Panc1 (cell line): ENCODE data around the gene CA9. TPM values are rescaled to one million over a fixed set of nuclear protein-coding genes. Genes with fewer than 3 reads are reported as not detected.

Experiments used
- ATAC-seq: fragments of 200-7000 bp; cut with Tn5 transposase; 2 replicates; pipeline ENCODE4 v1.9.1; 2020; ENCODE audit warnings: mild to moderate bottlenecking, moderate library complexity
- BruUV-seq: library from RNA; stranded (reverse); fragments of 400-500 nt; replicated peaks from 2 replicates; lab custom pipeline; 2021; lab: Mats Ljungman, UMichigan
- CTCF ChIA-PET: fragments of 300-600 bp; sonication (Branson Sonifier 250); formaldehyde crosslinking; loops from one replicate; lab custom pipeline; 2022; ENCODE audit warnings: antibody characterized with exemption; lab: Charles Lee
- POLR2A ChIA-PET: fragments of 300-600 bp; sonication (Branson Sonifier 250); formaldehyde crosslinking; loops from one replicate; lab custom pipeline; 2022; ENCODE audit warnings: antibody characterized with exemption; lab: Charles Lee
- DNase-seq: peaks from one replicate; pipeline ENCODE4 v3.0.0-alpha.2; 2010; ENCODE audit warnings: low read depth, low spot score
- H3K27ac ChIP-seq: 2 replicates; pipeline ENCODE4 v1.5.1; 2011; ENCODE audit warnings: mild to moderate bottlenecking, low read length, inconsistent platforms
- H3K27me3 ChIP-seq: fragments of 200-500 bp; sonication (Bioruptor generic); 2 replicates; pipeline ENCODE4 v1.6.0; 2014; ENCODE audit warnings: low read length, inconsistent platforms; ENCODE audit not compliant: control insufficient read depth, insufficient read depth
- H3K36me3 ChIP-seq: fragments of 200-500 bp; sonication (Bioruptor generic); 2 replicates; pipeline ENCODE4 v1.5.1; 2014; ENCODE audit warnings: inconsistent platforms, mild to moderate bottlenecking, low read length, moderate library complexity; ENCODE audit not compliant: control insufficient read depth, insufficient read depth
- H3K4me1 ChIP-seq: 2 replicates; pipeline ENCODE4 v1.5.1; 2011; ENCODE audit warnings: inconsistent platforms, mild to moderate bottlenecking, low read length, moderate library complexity; ENCODE audit not compliant: control insufficient read depth, insufficient read depth
- H3K4me3 ChIP-seq, 2 experiments: 2 replicates each; pipeline ENCODE4 v1.5.1; 2011 to 2012; ENCODE audit warnings: low read depth in 2 of 2, low read length in 2 of 2, mild to moderate bottlenecking in 2 of 2, inconsistent platforms in 1 of 2, moderate library complexity in 1 of 2
- H3K9me3 ChIP-seq: fragments of 200-500 bp; sonication (Bioruptor generic); 2 replicates; pipeline ENCODE4 v1.5.1; 2014; ENCODE audit warnings: low read depth, mild to moderate bottlenecking, inconsistent platforms, low read length, moderate library complexity; ENCODE audit not compliant: control insufficient read depth, insufficient read depth
- POLR2AphosphoS5 ChIP-seq: IDR thresholded peaks from 2 replicates; pipeline ENCODE4 v1.6.1; 2012; ENCODE audit warnings: mild to moderate bottlenecking, low read depth, low read length, moderate library complexity
- SIN3A ChIP-seq: IDR thresholded peaks from 2 replicates; pipeline ENCODE4 v1.6.1; 2012; ENCODE audit warnings: low read depth, mild to moderate bottlenecking, low read length, moderate library complexity, borderline replicate concordance; ENCODE audit not compliant: insufficient read depth
- TCF7L2 ChIP-seq: IDR thresholded peaks from 2 replicates; pipeline ENCODE4 v1.6.1; 2011; ENCODE audit warnings: mild to moderate bottlenecking, low read depth, low read length, inconsistent platforms
- in situ Hi-C: cut with HindIII; loops from 2 replicates; pipeline ENCODE4 v1.10.0; 2016; ENCODE audit warnings: low sequenced_read_pairs, low pct_unique_long_range_greater_than_20kb
- intact Hi-C: fragments of 100-400 bp; cut with micrococcal nuclease; formaldehyde crosslinking; loops from one replicate; pipeline ENCODE4 v1.10.0; 2022; ENCODE audit not compliant: unreplicated experiment
- total RNA-seq: library from RNA; stranded (reverse); gene quantifications from one replicate; pipeline ENCODE4 v1.2.1, GENCODE V29; 2021; ENCODE audit not compliant: unreplicated experiment
- TF ChIP-seq, protein P1 (sequence below): fragments of 450-650 bp; IDR thresholded peaks from 2 replicates; pipeline ENCODE4 v1.5.1; 2017; ENCODE audit warnings: mild to moderate bottlenecking
- TF ChIP-seq, protein P2 (sequence below), 2 experiments: IDR thresholded peaks; 2 replicates each; pipeline ENCODE4 v1.6.1; 2011 to 2012; ENCODE audit warnings: low read depth in 2 of 2, control low read depth in 1 of 2, low read length in 1 of 2, mild to moderate bottlenecking in 1 of 2, moderate library complexity in 1 of 2; ENCODE audit not compliant: insufficient read depth in 1 of 2

CA9 gene
- total RNA-seq, 1 experiment from 2014 or later: 0.31 TPM

- H3K9me3 ChIP-seq: no peaks in the 10 kb centered on the region
- intact Hi-C loops: no loop called here
- in situ Hi-C loops: no loop called here
- no peaks in the 10 kb centered on the region for H3K27me3 ChIP-seq
- H3K4me1 ChIP-seq: no peaks in the 10 kb centered on the region
- BruUV-seq: no TSS peak
- H3K4me3 ChIP-seq: no peak overlapping the region
- peaks cover 26% of the 10 kb centered on the region for H3K36me3 ChIP-seq
- TF ChIP-seq POLR2AphosphoS5 (no peak), SIN3A (no peak), TCF7L2 (no peak)
- TF ChIP-seq, protein P1, sequence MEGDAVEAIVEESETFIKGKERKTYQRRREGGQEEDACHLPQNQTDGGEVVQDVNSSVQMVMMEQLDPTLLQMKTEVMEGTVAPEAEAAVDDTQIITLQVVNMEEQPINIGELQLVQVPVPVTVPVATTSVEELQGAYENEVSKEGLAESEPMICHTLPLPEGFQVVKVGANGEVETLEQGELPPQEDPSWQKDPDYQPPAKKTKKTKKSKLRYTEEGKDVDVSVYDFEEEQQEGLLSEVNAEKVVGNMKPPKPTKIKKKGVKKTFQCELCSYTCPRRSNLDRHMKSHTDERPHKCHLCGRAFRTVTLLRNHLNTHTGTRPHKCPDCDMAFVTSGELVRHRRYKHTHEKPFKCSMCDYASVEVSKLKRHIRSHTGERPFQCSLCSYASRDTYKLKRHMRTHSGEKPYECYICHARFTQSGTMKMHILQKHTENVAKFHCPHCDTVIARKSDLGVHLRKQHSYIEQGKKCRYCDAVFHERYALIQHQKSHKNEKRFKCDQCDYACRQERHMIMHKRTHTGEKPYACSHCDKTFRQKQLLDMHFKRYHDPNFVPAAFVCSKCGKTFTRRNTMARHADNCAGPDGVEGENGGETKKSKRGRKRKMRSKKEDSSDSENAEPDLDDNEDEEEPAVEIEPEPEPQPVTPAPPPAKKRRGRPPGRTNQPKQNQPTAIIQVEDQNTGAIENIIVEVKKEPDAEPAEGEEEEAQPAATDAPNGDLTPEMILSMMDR: no peak
- TF ChIP-seq, protein P2, sequence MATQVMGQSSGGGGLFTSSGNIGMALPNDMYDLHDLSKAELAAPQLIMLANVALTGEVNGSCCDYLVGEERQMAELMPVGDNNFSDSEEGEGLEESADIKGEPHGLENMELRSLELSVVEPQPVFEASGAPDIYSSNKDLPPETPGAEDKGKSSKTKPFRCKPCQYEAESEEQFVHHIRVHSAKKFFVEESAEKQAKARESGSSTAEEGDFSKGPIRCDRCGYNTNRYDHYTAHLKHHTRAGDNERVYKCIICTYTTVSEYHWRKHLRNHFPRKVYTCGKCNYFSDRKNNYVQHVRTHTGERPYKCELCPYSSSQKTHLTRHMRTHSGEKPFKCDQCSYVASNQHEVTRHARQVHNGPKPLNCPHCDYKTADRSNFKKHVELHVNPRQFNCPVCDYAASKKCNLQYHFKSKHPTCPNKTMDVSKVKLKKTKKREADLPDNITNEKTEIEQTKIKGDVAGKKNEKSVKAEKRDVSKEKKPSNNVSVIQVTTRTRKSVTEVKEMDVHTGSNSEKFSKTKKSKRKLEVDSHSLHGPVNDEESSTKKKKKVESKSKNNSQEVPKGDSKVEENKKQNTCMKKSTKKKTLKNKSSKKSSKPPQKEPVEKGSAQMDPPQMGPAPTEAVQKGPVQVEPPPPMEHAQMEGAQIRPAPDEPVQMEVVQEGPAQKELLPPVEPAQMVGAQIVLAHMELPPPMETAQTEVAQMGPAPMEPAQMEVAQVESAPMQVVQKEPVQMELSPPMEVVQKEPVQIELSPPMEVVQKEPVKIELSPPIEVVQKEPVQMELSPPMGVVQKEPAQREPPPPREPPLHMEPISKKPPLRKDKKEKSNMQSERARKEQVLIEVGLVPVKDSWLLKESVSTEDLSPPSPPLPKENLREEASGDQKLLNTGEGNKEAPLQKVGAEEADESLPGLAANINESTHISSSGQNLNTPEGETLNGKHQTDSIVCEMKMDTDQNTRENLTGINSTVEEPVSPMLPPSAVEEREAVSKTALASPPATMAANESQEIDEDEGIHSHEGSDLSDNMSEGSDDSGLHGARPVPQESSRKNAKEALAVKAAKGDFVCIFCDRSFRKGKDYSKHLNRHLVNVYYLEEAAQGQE (IDR thresholded peaks at IDR 0.05; ENCODE audit: insufficient read depth in 1 of 2, low read depth in 2 of 2, low read length in 1 of 2): no peak
- H3K27ac ChIP-seq: no peak overlapping the region
- ATAC-seq: no peak
- ChIA-PET CTCF (no interaction called here), POLR2A (no interaction called here)
- no peak for DNase-seq
Observed at GRCh38 chr9:35700942-35701341, 27.2 kb downstream of the CA9 start.

DNA sequence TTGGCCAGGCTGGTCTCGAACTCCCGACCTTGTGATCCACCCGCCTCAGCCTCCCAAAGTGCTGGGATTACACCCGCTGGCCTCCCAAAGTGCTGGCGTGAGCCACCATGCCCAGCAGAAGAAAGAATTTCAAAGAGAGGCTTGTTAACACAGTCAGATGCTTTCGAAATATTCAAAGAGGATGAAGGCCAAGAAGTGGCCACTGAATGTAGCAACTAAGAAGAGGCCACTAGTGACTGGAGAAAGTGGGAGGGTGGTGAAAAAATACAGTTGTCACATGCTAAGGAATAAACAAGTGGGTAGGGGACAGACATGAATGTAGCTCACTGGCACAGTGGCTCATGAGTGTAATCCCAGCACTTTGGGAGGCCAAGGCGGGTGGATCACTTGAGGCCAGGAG lies 29.0 kb downstream of the CA9 start:
- ChIA-PET CTCF (no interaction called here), POLR2A (no interaction called here)
- H3K4me3 ChIP-seq: no peak overlapping the region
- intact Hi-C loops: no loop called here
- no TSS peak for BruUV-seq
- H3K9me3 ChIP-seq: no peaks in the 10 kb centered on the region
- H3K27me3 ChIP-seq: no peaks in the 10 kb centered on the region
- peaks cover 35% of the 10 kb centered on the region for H3K36me3 ChIP-seq
- H3K4me1 ChIP-seq: no peaks in the 10 kb centered on the region
- H3K27ac ChIP-seq: no peak overlapping the region
- TF ChIP-seq POLR2AphosphoS5: no peak
- TF ChIP-seq TCF7L2: no peak
- TF ChIP-seq SIN3A: no peak
- TF ChIP-seq, protein P2 (IDR thresholded peaks at IDR 0.05; ENCODE audit: insufficient read depth in 1 of 2, low read depth in 2 of 2, low read length in 1 of 2): no peak
- TF ChIP-seq, protein P1: no peak
- ATAC-seq (no peak), DNase-seq (no peak)
- in situ Hi-C loops: no loop called here
